AG20443 (cell line): Measurements from ENCODE around the gene SPTBN4.
"Not testable (repeated sequence)": the region's sequence is repeated elsewhere in the genome, so short reads cannot be mapped to it uniquely, and the experiment has no call there.

ENCODE experiments used
- DNase-seq: peaks from one replicate; pipeline ENCODE4 v3.0.0; 2012; ENCODE audit warnings: low spot score, mixed read lengths

Gene SPTBN4

GRCh38 chr19:40441719-40442253 lies 25.0 kb upstream of the SPTBN4 start:
- no peak for DNase-seq

- DNase-seq, result no peak
These were observed 24.3 kb upstream of the SPTBN4 start for GRCh38 chr19:40442328-40443130.

- DNase-seq, result peak; percentile 99
These were observed 23.4 kb upstream of the SPTBN4 start for GRCh38 chr19:40443131-40443999.

GRCh38 chr19:40444000-40444824 lies 22.6 kb upstream of the SPTBN4 start, which contains the start of gene SERTAD3:
TSS of gene SERTAD3 (minus strand) at chr19:40444335. CDS start at chr19:40442080, 2,255 bp downstream.
- DNase-seq, result peak; percentile 96

- no peak for DNase-seq
These were observed 21.9 kb upstream of the SPTBN4 start for GRCh38 chr19:40444825-40445312.

GRCh38 chr19:40445780-40446262 lies 21.0 kb upstream of the SPTBN4 start:
- peak; percentile 52 for DNase-seq

GRCh38 chr19:40446263-40446784 lies 20.5 kb upstream of the SPTBN4 start:
- DNase-seq, result no peak

- DNase-seq, result no peak
These were observed 17.3 kb upstream of the SPTBN4 start for GRCh38 chr19:40449506-40449905.

- no peak for DNase-seq
These were observed 16.1 kb upstream of the SPTBN4 start for GRCh38 chr19:40450664-40451063.

- no peak for DNase-seq
These were observed 14.8 kb upstream of the SPTBN4 start for GRCh38 chr19:40452016-40452415.

GRCh38 chr19:40453151-40453735 lies 13.6 kb upstream of the SPTBN4 start:
- no peak for DNase-seq

- DNase-seq, result not testable (repeated sequence)
These were observed 12.9 kb upstream of the SPTBN4 start for GRCh38 chr19:40453943-40454342.

GRCh38 chr19:40457048-40457447 lies 9.8 kb upstream of the SPTBN4 start:
- DNase-seq, result no peak

GRCh38 chr19:40457953-40458596 lies 8.7 kb upstream of the SPTBN4 start:
- no peak for DNase-seq

GRCh38 chr19:40458597-40458974 lies 8.2 kb upstream of the SPTBN4 start:
- no peak for DNase-seq

GRCh38 chr19:40460185-40460584 lies 6.6 kb upstream of the SPTBN4 start:
- DNase-seq, result no peak

- DNase-seq, result no peak
These were observed 5.1 kb upstream of the SPTBN4 start for GRCh38 chr19:40461669-40462221.

GRCh38 chr19:40463587-40464037 lies 3.2 kb upstream of the SPTBN4 start:
- not testable (repeated sequence) for DNase-seq

GRCh38 chr19:40464059-40465024 lies 2.5 kb upstream of the SPTBN4 start:
- peak; percentile 76 for DNase-seq
